Activated CD4-positive, CD25-positive, alpha-beta regulatory T cell treated with anti-CD3 and anti-CD28 coated beads, Interleukin-2, amount 50 U/mL, for 72 hours (primary cell): ENCODE data around the gene CACNA1B.
"Not testable (repeated sequence)": the region's sequence is repeated elsewhere in the genome, so short reads cannot be mapped to it uniquely, and the experiment has no call there.

Experiments
- DNase-seq: peaks from one replicate; pipeline ENCODE4 v3.0.0; 2021

CACNA1B gene

GRCh38 chr9:138077898-138078540 is 200.4 kb downstream of the CACNA1B start:
- DNase-seq, result no peak

GRCh38 chr9:138078846-138079245 is 201.3 kb downstream of the CACNA1B start:
- DNase-seq, result no peak

GRCh38 chr9:138080979-138081378 is 203.4 kb downstream of the CACNA1B start:
- DNase-seq, result no peak

- DNase-seq, result peak; percentile 9
These were observed 205.5 kb downstream of the CACNA1B start for GRCh38 chr9:138082918-138083636.

- no peak for DNase-seq
These were observed 206.3 kb downstream of the CACNA1B start for GRCh38 chr9:138083873-138084272.

- DNase-seq, result no peak
These were observed 208.0 kb downstream of the CACNA1B start for GRCh38 chr9:138085568-138085967.

- not testable (repeated sequence) for DNase-seq
These were observed 214.5 kb downstream of the CACNA1B start for GRCh38 chr9:138092057-138092456.

GRCh38 chr9:138094028-138094427 is 216.4 kb downstream of the CACNA1B start:
- no peak for DNase-seq

GRCh38 chr9:138095813-138096518 is 218.4 kb downstream of the CACNA1B start:
- DNase-seq, result no peak

- no peak for DNase-seq
These were observed 218.9 kb downstream of the CACNA1B start for GRCh38 chr9:138096519-138096845.

- no peak for DNase-seq
These were observed 220.0 kb downstream of the CACNA1B start for GRCh38 chr9:138097501-138097991.

- DNase-seq, result no peak
These were observed 220.7 kb downstream of the CACNA1B start for GRCh38 chr9:138098116-138098907.

- DNase-seq, result no peak
These were observed 221.6 kb downstream of the CACNA1B start for GRCh38 chr9:138098908-138099791.

- no peak for DNase-seq
These were observed 222.4 kb downstream of the CACNA1B start for GRCh38 chr9:138099803-138100598.

- no peak for DNase-seq
These were observed 223.2 kb downstream of the CACNA1B start for GRCh38 chr9:138100711-138101350.

- DNase-seq, result no peak
These were observed 224.1 kb downstream of the CACNA1B start for GRCh38 chr9:138101444-138102234.

GRCh38 chr9:138102246-138103051 is 224.9 kb downstream of the CACNA1B start:
- no peak for DNase-seq

GRCh38 chr9:138103111-138103848 is 225.7 kb downstream of the CACNA1B start:
- no peak for DNase-seq
